C4-2B (cell line): ENCODE measurements around the gene NXPE1.
A peak's percentile ranks its signal among the peaks of the same experiment; 100 is the strongest.

Experiments
- H3K27ac ChIP-seq: fragments of 450-650 bp; 2 replicates; pipeline ENCODE4 v1.5.1; 2017
- CTCF ChIP-seq: fragments of 450-650 bp; conservative IDR thresholded peaks from 2 replicates; pipeline ENCODE4 v1.5.1; 2017; ENCODE audit warnings: mild to moderate bottlenecking
- ZFX ChIP-seq: fragments of 450-650 bp; IDR thresholded peaks from 2 replicates; pipeline ENCODE4 v1.6.1; 2017

NXPE1 gene

GRCh38 chr11:114587398-114587953 is 27.8 kb upstream of the NXPE1 start:
- no peak overlapping the region for H3K27ac ChIP-seq
- TF ChIP-seq ZFX: no peak
- no peak for TF ChIP-seq CTCF

- H3K27ac ChIP-seq: no peak overlapping the region
- TF ChIP-seq ZFX (no peak), CTCF (peak; percentile 62)
Observed at GRCh38 chr11:114586797-114587196, 27.1 kb upstream of the NXPE1 start.

GRCh38 chr11:114571712-114572111 is 12.0 kb upstream of the NXPE1 start:
- TF ChIP-seq ZFX (no peak), CTCF (no peak; the same call in 1 of the 2 replicates)

GRCh38 chr11:114569801-114570200 is 10.1 kb upstream of the NXPE1 start:
- no peak for TF ChIP-seq CTCF
- no peak for TF ChIP-seq ZFX
- no peak overlapping the region for H3K27ac ChIP-seq

More at GRCh38 chr11:114571712-114572111, 12.0 kb upstream of the NXPE1 start:
- H3K27ac ChIP-seq: no peak overlapping the region

- no peak overlapping the region for H3K27ac ChIP-seq
- TF ChIP-seq ZFX: no peak
- no peak for TF ChIP-seq CTCF
Observed at GRCh38 chr11:114566276-114566675, 6.6 kb upstream of the NXPE1 start.

- TF ChIP-seq ZFX: no peak
- no peak for TF ChIP-seq CTCF
- H3K27ac ChIP-seq: no peak overlapping the region
Observed at GRCh38 chr11:114564831-114565230, 5.2 kb upstream of the NXPE1 start.

GRCh38 chr11:114563077-114563476 is 3.4 kb upstream of the NXPE1 start:
- H3K27ac ChIP-seq: no peak overlapping the region

More at GRCh38 chr11:114563077-114563476, 3.4 kb upstream of the NXPE1 start:
- TF ChIP-seq ZFX (no peak), CTCF (no peak)
